Liver (tissue), 2 donors: ENCODE data around the gene SESN3.

Experiments used
- CTCF ChIP-seq: fragments of 150-350 bp; IDR thresholded peaks from 2 replicates; pipeline ENCODE4 v1.5.1; 2017; ENCODE audit warnings: improper control_type of control experiment, low read depth, low read length; ENCODE audit not compliant: missing input control
- TF ChIP-seq, protein P1 (sequence below): IDR thresholded peaks from 2 replicates; pipeline ENCODE4 v1.6.1; 2016; ENCODE audit warnings: antibody characterized with exemption
- TF ChIP-seq, protein P2 (sequence below): IDR thresholded peaks from 2 replicates; pipeline ENCODE4 v1.6.1; 2016; ENCODE audit warnings: antibody characterized with exemption, mild to moderate bottlenecking
- donor health status: healthy.

DNA sequence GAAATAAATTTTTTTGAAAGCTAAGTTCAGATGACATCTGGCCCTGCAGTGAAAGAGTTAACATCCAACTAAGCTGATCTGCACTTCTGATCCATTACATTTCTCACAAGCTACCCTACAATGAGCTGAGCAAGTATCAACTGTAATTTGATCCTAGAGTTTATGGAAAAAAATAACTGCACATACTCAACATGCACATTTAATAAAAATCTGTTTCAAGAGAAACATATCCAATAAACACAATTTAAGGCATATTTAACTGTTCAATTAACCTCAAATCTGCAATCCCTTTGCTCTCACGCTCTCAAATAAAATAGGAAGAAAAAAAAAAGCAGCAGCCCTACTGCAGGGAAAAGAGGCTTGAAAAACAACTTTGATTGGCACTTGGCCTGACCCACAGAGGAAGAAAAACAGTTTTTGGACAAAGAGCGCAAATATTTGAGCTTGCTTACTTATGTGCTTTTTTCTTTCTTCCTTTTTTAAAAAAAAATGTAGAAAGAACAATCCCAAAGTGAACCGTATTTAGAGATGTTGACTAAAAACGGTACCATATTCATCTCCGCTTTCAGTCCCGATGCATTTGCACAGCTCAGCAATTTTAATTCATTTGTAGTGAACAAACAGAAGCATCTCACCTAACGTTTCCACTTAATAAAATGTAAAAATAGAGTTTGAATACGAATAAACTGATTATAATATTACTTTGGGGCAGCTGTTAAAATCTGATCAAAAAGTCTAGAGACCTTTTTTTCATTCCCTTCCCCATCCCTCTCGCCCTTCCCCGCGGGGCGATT is 1.6 kb downstream of the SESN3 start:
- TF ChIP-seq, protein P1, sequence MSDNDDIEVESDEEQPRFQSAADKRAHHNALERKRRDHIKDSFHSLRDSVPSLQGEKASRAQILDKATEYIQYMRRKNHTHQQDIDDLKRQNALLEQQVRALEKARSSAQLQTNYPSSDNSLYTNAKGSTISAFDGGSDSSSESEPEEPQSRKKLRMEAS: no peak
- TF ChIP-seq, protein P2, sequence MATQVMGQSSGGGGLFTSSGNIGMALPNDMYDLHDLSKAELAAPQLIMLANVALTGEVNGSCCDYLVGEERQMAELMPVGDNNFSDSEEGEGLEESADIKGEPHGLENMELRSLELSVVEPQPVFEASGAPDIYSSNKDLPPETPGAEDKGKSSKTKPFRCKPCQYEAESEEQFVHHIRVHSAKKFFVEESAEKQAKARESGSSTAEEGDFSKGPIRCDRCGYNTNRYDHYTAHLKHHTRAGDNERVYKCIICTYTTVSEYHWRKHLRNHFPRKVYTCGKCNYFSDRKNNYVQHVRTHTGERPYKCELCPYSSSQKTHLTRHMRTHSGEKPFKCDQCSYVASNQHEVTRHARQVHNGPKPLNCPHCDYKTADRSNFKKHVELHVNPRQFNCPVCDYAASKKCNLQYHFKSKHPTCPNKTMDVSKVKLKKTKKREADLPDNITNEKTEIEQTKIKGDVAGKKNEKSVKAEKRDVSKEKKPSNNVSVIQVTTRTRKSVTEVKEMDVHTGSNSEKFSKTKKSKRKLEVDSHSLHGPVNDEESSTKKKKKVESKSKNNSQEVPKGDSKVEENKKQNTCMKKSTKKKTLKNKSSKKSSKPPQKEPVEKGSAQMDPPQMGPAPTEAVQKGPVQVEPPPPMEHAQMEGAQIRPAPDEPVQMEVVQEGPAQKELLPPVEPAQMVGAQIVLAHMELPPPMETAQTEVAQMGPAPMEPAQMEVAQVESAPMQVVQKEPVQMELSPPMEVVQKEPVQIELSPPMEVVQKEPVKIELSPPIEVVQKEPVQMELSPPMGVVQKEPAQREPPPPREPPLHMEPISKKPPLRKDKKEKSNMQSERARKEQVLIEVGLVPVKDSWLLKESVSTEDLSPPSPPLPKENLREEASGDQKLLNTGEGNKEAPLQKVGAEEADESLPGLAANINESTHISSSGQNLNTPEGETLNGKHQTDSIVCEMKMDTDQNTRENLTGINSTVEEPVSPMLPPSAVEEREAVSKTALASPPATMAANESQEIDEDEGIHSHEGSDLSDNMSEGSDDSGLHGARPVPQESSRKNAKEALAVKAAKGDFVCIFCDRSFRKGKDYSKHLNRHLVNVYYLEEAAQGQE: no peak
- no peak for TF ChIP-seq CTCF
